ACHN (cell line): ENCODE results near the gene GMPR.
A peak's percentile ranks its signal among the peaks of the same experiment; 100 is the strongest.

Experiments used
- DNase-seq: peaks from one replicate; pipeline ENCODE4 v3.0.0-alpha.2; 2015
- in situ Hi-C: cut with HindIII; loops from 2 replicates; pipeline ENCODE4 v1.10.0; 2017; ENCODE audit warnings: low sequenced_read_pairs, low pct_ligation_motif_present, low pct_unique_long_range_greater_than_20kb

The GMPR gene

GRCh38 chr6:16285467-16286150, 47.2 kb downstream of the GMPR start:
- in situ Hi-C loops = no loop called here
- no peak for DNase-seq

GRCh38 chr6:16286151-16286522, 47.8 kb downstream of the GMPR start:
- in situ Hi-C loops = no loop called here

GRCh38 chr6:16288163-16288562, 49.8 kb downstream of the GMPR start:
- in situ Hi-C loops = no loop called here

More at GRCh38 chr6:16286151-16286522, 47.8 kb downstream of the GMPR start:
- DNase-seq = peak; percentile 7

GRCh38 chr6:16291739-16292138, 53.4 kb downstream of the GMPR start:
- DNase-seq = no peak
- in situ Hi-C loops = no loop called here

More at GRCh38 chr6:16288163-16288562, 49.8 kb downstream of the GMPR start:
- DNase-seq = no peak

- in situ Hi-C loops = no loop called here
- no peak for DNase-seq
These were observed 54.0 kb downstream of the GMPR start for GRCh38 chr6:16292432-16292831.

GRCh38 chr6:16292942-16293341, 54.6 kb downstream of the GMPR start:
- in situ Hi-C loops = no loop called here
- DNase-seq = no peak

DNA sequence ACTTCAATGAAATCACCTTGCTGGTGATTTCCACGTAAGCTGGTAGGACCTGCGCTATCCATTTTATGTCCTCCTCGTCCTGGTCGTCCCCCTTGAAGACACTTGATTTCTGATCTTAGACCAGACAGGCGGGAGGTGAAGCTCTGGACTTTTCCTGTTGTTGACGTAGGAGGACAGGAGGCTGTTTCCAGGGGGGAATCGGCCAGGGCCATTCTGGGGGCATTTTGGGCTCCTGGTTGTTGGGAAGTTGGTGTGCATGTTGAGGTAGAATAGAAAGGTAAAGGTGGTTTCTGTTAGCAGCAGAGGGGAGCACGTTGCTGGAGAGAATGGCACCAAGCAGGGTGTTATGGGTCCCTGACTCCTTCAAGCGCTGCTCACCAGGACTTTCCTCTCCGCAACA, 56.0 kb downstream of the GMPR start:
- no peak for DNase-seq
- in situ Hi-C loops = no loop called here

- no peak for DNase-seq
- in situ Hi-C loops = no loop called here
These were observed 56.7 kb downstream of the GMPR start for GRCh38 chr6:16295060-16295459.

DNA sequence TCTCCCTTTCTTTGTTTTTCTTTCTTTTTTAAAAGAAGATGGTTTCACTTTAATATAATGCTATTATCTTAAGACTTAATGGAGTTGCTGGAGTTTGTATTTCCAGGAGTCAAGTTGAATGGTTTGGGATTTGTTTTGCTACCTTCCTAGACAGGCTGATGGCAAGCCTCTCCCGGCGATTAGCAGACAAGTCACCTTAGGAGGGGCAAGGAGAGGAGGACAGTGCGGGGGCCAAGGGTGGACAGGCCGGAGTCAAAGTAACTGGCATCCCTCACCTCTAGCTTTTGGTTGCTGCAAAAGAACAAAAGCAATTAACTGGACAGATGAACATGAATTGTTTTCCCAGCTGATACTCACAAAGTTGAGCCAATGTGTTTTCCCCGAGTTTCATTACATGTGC, 57.1 kb downstream of the GMPR start:
- in situ Hi-C loops = no loop called here

GRCh38 chr6:16296061-16296670, 57.8 kb downstream of the GMPR start:
- in situ Hi-C loops = no loop called here
- no peak for DNase-seq

More for the DNA sequence above, 57.1 kb downstream of the GMPR start:
- no peak for DNase-seq

DNA sequence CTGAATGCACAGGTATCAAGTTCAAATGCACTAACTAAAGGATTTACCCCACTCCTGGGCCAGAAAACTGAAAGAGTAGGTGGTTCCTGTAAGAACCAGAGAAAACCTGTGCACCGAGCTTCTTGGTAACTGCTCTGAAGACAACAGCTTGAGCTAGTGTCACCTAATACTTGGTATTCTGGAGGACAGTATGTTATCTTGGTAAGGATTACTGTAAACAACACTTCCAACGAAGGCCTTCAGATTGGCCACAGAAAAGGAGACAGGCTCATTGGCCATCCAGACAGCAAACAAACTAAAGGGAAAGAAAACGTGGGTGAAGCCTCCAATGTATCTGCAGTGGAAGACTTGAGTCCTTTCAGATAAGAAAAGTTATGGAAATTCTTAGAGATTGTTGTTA, 61.5 kb downstream of the GMPR start:
- in situ Hi-C loops = no loop called here
- no peak for DNase-seq

DNA sequence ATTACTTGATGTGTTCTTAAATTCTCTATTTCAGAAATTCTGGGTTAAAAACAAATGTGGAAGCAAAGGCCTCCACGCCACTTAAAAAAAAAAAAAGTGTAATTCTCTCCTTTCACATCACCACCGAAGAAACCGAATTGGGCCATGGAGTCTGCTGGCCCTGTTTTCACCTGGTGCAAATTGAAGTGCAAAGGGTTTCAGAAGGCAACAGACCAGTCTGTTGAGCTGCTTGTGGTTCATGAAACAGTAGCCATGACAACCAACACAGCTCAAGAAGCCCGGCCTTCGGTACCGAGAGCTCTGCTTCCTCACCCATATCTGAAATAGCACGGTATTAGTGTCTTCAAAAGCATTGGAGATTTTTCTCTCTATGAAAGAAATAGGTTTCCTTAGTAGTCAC, 63.1 kb downstream of the GMPR start:
- DNase-seq = no peak
- in situ Hi-C loops = no loop called here

GRCh38 chr6:16302721-16303552, 64.5 kb downstream of the GMPR start:
- in situ Hi-C loops = no loop called here
- no peak for DNase-seq

- DNase-seq = no peak
- in situ Hi-C loops = no loop called here
These were observed 66.9 kb downstream of the GMPR start for GRCh38 chr6:16305246-16305725.

- DNase-seq = no peak
- in situ Hi-C loops = no loop called here
These were observed 67.4 kb downstream of the GMPR start for GRCh38 chr6:16305788-16306187.

- in situ Hi-C loops = no loop called here
- DNase-seq = no peak
These were observed 67.9 kb downstream of the GMPR start for GRCh38 chr6:16306334-16306733.

DNA sequence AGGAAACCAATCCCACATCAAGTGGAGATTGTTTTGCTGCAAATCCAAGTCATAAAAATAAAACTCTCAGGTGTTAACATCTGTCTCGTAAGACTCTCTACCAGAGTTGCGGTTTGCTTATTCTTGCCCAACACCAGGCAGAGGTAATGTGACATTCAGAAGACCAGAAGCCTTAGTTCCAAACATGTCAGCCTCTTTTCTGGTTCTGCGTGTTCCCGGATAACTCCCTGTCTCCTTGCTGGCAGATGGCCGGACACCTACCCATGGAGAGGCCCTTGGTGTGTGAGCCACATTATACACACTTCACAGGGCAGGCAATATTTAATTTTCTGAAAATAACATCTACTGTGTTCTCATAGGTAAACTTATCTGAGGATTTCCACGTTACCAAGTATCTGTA, 73.4 kb downstream of the GMPR start:
- in situ Hi-C loops = no loop called here
- no peak for DNase-seq

GRCh38 chr6:16313732-16314131, 75.3 kb downstream of the GMPR start:
- DNase-seq = no peak

DNA sequence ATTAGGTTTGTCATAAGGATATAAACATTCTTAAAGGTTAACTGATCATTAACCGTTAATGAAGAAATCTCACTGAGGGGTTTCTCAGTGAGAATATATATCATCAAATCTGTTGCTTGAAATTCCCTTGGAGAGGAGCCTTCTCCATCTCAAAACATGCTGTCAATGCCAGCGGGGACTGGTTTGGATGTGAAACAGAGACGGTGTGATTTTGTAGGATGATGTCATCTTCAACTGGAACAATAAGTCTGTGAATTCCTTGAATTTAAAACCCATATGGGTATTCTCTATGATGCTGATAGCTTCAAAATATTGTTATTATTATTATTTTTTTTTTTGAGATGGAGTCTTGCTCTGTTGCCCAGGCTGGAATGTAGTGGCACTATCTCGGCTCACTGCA, 75.9 kb downstream of the GMPR start:
- in situ Hi-C loops = no loop called here
- DNase-seq = no peak

More at GRCh38 chr6:16313732-16314131, 75.3 kb downstream of the GMPR start:
- in situ Hi-C loops = no loop called here
